Daoy (cell line): ENCODE measurements around the gene DGKG. TPM values are rescaled to one million over a fixed set of nuclear protein-coding genes. Genes with fewer than 3 reads are reported as not detected.

Experiments used
- DNase-seq: peaks from one replicate; pipeline ENCODE4 v3.0.0-alpha.2; 2015; ENCODE audit warnings: low read depth
- total RNA-seq: library from RNA; depleted of rRNA; stranded (reverse); fragments of >200 nt; shearing (Covaris generic); gene quantifications from 2 replicates; pipeline ENCODE4 v1.2.3, GENCODE V29; 2014

The DGKG gene
- total RNA-seq, 1 experiment from 2014 or later = 20.5 TPM

DNA sequence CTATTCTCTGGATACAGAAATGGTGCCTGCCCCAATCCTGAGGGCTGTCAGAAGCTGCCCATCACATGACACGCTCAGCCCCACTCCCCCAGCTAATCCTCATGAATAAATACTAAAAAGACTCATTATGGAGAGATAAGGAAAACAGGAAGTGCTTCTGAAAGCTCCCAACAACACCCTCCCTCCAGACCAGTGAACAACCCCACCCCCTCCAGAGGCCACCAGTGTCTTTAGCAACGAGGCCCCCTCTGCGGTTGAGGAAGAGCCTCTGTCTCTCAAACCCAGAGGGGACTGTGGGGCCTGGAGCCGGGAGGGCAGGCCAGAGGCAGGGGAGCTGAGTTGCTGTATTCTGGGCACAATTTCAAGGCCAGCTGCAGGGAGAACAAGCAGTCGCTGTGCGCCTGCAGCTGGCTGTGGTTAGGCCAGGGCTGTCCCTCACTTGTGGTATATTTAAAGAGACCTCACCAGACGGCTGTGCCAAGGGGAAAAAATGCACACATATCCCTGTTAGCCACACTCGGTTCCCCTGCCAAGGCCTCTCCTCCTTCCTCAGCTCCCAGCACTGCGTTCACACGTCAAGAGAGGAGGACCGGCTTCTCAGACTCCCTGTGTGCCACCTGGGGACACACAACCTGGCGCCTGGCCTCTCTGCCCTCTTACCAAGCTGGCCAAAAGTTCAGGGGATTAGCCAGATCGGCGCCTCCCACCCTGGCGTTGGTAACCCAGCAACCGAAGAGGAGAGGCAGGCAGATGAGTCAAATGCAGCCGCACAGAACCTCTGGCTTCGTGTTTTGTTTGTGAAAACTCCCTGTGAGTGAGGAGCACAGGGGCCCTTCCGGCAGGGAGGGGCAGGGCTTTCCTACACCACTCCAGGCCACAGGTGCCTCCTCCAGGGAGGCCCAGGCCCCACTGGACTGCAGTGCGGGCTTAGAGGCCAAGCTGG, 152.0 kb downstream of the DGKG start:
- DNase-seq = peak; percentile 86

DNA sequence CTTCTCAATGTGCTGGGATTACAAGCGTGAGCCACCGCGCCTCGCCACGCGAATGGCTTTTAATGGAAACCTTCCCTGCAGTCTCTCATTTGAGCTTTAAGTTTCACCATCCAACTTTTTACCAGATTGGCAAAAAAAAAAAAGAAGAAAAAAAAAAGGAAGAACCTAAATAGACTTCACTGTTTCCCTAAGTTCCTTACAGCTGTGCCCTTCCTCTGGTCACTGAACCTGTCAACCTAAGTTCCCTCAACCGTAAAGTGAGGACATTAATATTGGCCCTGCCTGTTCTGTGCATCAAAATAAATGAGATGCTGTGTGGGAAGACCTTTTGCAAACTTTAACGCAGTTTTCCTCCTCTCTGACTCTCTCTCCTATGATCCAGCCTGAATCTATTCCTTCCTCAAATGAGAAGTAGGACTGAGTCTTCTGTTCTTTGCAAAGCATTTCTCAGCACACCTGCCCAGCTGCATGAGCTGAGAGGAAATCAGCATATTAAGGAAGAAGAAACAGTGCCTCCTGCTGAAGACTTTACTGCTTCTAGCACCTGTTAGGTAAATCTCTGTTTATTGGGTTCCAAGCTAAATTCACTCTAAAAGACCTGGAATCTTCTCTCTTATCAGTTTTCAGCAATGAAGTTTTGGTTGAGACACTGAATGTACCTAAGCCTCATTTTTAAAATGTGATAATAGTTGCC, 153.6 kb downstream of the DGKG start:
- no peak for DNase-seq

GRCh38 chr3:186207515-186207914, 154.5 kb downstream of the DGKG start:
- no peak for DNase-seq

- DNase-seq = no peak
Measured at GRCh38 chr3:186200726-186201125, 161.3 kb downstream of the DGKG start.

- no peak for DNase-seq
Measured at GRCh38 chr3:186198442-186198841, 163.6 kb downstream of the DGKG start.

GRCh38 chr3:186194451-186194811, 167.6 kb downstream of the DGKG start:
- DNase-seq = no peak

- no peak for DNase-seq
Measured at GRCh38 chr3:186193534-186194450, 168.2 kb downstream of the DGKG start.

DNA sequence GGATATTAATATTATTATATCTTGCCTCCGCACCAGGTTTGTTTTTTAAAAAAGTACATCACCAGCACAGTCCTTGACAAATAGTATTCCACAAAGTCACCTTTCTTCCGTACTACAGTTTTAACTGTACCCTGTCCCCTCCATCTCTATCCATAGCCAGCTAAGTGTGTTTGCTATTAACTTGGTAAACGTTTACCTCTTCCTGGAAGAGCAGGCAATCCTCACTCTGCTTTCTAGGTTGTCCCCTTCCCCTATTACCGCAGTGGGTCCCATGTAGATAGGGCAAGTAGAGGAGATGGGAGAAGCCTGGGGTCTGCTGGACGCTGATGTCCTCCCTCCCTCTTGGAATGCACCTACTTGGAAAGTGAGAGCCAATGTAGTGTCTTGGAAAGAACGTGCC, 169.2 kb downstream of the DGKG start:
- DNase-seq = no peak

DNA sequence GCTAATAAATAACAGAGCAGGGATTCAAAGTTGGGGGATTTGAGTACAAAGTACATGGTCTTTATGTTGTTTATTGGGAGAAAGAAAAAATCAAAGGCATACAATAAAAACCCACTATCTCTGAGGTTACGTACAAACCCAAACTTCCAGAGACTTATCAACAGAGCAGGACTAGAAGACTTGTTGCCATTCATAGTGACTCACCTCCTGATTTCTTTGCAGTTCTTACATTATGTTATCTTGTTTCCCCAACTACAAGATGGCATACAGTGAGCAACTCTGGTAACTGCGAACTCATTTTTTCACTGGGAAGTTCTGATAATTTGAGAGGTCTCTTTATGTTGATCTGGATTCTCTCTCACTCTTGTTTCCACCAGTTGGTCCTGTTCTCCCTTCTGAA, 172.5 kb downstream of the DGKG start:
- DNase-seq = no peak

DNA sequence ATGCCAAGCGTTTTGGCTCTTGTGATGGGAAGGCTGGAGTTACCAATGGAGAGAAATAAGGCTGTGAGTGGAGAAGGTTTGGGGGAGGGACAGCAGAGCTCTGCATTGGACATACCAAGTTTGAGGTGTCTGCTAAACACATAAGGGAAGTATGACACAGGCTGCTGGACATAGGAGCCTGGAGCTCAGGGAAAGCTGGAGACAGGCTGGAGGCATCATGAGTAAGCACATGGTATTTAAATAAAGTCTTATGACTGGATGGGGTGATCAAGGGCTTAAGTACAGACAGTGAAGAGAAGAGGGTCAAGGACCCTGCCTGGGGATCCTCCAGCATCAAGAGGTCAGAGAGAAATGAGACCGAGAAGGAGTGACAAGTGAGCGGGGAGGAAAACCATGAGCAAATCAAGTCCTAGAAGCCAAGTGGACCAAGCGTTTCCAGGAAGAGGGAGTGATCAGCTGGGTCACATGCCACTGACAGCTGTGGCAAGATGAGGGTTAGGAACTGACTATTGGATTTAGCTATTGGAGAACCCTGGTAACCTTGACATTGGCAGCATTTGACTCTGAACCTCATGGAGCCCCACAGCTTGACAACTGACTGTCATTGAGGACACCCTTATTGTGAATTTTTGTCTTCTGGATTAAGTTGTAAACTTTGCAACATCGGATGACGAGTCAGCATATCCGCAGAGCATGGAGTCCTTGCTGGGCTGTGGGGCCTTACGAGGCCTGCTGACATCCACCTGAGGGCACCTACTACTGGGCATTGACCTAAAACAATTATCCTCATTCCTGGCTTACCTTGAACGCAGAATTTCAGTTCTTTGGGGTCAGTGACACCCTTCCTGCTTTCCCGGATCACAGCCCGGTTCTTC, 174.4 kb downstream of the DGKG start:
- no peak for DNase-seq

- DNase-seq = no peak
Measured at GRCh38 chr3:186185194-186185787, 176.7 kb downstream of the DGKG start.

GRCh38 chr3:186184021-186184420, 178.0 kb downstream of the DGKG start:
- no peak for DNase-seq

- no peak for DNase-seq
Measured at GRCh38 chr3:186182850-186183249, 179.2 kb downstream of the DGKG start.

DNA sequence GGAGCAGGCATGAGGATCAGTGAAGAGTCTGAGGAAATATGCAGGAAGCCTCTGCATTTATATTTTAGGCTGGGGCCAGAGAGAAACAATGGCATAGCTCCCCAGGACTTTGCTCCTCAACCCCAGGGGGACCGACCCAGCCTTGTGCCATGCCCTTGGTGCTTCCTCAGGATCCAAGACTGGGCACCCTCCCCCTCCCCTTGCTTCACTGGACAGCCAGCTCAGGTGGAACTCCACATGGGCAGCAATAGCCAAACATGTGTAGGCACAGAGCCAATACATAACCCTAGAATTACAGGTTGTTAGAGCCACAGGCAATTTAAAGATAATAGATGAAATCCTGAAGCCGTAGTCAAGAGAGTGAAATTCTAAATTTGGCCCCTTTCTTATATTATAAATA, 180.1 kb downstream of the DGKG start:
- DNase-seq = no peak

- no peak for DNase-seq
Measured at GRCh38 chr3:186180891-186181481, 181.0 kb downstream of the DGKG start.

DNA sequence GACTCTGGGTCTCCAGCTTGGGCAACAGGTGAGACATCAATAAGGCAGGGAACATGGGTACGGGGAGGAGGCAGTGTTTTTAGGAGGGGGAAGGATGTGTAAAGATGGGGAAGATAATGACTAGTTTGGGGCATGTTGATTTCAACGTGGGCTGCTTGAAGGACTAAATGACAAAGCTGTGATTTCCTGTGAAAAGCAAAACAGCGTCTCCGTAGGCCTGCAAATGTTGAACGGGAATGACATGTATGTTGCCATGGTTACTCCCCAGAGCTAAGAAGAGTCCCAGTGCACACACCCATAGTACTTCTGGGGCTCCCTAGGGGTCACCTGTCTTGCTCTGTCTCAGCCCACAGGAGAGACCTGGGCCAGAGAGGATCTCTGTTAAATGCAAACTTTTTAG, 181.9 kb downstream of the DGKG start:
- DNase-seq = no peak

DNA sequence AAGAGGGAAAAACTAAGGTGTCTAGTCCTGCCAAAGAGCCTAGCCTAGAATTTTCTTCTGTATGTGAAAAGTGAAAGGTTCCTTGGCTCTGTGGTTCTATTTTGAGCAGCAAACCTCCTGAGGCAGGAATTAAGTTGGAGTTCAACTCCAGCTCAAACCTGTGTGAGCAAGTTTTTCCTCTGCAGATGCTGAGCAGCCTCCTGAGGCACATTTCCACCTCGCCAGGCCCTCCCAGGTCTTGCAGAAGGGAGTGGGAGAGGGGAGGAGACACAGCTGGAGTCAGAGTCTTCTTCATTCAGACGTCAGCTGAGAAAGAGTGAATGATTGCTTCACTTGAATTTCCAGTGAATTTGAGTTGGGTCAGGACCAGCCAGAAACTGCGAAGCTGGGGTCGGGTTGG, 183.6 kb downstream of the DGKG start:
- no peak for DNase-seq

DNA sequence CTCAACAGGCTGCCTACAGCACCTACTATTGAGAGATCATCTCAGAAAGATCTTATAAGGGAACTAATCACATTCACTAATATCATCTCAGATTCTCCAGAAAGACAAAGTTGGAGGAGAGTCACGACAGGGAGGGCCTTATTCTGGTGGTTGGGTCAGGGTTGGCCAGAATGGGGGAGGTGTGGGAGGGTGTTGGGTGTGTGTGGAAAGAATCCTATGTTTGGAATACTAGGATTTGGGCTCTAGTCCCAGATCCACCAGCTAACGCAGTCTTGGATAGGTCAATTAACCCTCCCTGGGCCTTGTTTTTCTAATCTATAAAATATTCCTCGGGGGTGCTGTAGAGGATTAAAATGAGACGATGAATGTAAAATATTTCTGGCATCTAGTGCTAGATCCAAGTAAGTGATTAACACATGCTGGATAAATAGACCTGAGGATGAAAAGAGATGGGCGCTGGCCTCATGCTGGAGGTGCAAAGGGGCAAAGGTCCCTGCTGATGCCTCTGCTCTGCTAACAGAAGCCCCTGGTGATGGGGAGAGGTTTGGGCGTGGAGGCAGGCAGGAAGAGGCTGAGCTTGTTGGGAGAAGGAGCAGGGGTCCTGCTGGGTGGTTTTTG, 185.6 kb downstream of the DGKG start:
- no peak for DNase-seq

DNA sequence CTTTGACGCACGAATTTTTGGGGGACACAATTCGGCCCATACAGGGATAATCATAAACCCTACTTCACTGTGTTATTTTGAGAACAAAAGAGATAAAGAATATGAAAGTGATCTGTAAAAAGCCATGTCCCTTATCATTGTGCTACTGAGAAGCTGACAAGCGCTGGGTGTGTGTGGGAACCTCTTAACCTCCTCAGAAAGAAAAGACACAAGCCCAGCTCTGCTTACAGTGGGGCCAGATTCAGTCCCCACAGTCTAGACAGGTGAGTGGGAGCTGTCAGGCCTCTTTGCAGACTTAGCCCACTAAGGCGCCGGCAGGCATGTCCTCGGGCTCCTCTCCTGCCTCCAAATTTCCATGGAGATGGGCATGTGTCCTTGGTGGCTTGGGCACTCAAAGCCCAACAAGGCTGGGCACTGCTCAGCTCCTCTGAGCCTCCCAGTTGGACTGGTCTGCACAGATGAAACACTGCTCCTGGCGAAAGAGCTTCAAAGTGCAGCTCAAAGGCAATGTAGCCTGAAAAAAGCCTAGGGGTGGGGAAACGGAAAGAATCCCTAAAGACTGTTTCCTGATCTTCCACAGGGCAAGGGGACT, 188.7 kb downstream of the DGKG start:
- DNase-seq = no peak
